Keratinocyte (primary cell): ENCODE measurements around the gene SUPT20HL2. TPM values are rescaled to one million over a fixed set of nuclear protein-coding genes. Genes with fewer than 3 reads are reported as not detected.

Experiments
- DNase-seq: peaks from one replicate; pipeline ENCODE4 v3.0.0-alpha.2; 2011; ENCODE audit warnings: low read depth, missing footprints, low spot score
- FAIRE-seq: peaks from 2 replicates; lab custom pipeline; 2011; peaks lifted over from hg19 to GRCh38; lab: Jason Lieb, UNC
- H2AFZ ChIP-seq: 2 replicates; pipeline ENCODE4 v1.6.0; 2012; ENCODE audit warnings: low read length, control low read depth, inconsistent platforms; ENCODE audit not compliant: control insufficient read depth
- H3K27ac ChIP-seq: 2 replicates; pipeline ENCODE4 v1.5.1; 2011; ENCODE audit warnings: low read length; ENCODE audit not compliant: control insufficient read depth, insufficient read depth
- H3K27me3 ChIP-seq: 3 replicates; pipeline ENCODE4 v1.6.0; 2011; ENCODE audit warnings: low read length; ENCODE audit not compliant: control insufficient read depth, insufficient read depth; ENCODE audit errors: extremely low read depth
- H3K36me3 ChIP-seq, 2 experiments: 2 replicates in 1 of 2; 3 replicates in 1 of 2; pipeline ENCODE4 v1.5.1; 2011; ENCODE audit warnings: low read length in 2 of 2, mild to moderate bottlenecking in 1 of 2; ENCODE audit not compliant: control insufficient read depth in 2 of 2, insufficient read depth in 2 of 2; ENCODE audit errors: extremely low read depth in 1 of 2
- H3K4me1 ChIP-seq: 3 replicates; pipeline ENCODE4 v1.5.1; 2011; ENCODE audit warnings: low read length; ENCODE audit not compliant: control insufficient read depth, insufficient read depth; ENCODE audit errors: extremely low read depth
- H3K4me2 ChIP-seq: 3 replicates; pipeline ENCODE4 v1.6.0; 2011; ENCODE audit warnings: low read depth, low read length; ENCODE audit not compliant: control insufficient read depth, insufficient read depth; ENCODE audit errors: extremely low read depth
- H3K4me3 ChIP-seq, 3 experiments: fragments of 200-600 bp in 1 of 3; sonication (generic) in 1 of 3; 2 replicates in 2 of 3; 3 replicates in 1 of 3; pipeline ENCODE4 v1.5.1; 2011 to 2016; ENCODE audit warnings: low read length in 3 of 3, mild to moderate bottlenecking in 3 of 3, control low read depth in 2 of 3, inconsistent platforms in 1 of 3, low read depth in 1 of 3, mixed read lengths in 1 of 3, mixed run types in 1 of 3, moderate library complexity in 1 of 3; ENCODE audit not compliant: control insufficient read depth in 2 of 3, insufficient read depth in 2 of 3; ENCODE audit errors: extremely low read depth in 1 of 3
- H3K79me2 ChIP-seq: 2 replicates; pipeline ENCODE4 v1.6.0; 2012; ENCODE audit warnings: low read length; ENCODE audit not compliant: control insufficient read depth, insufficient read depth
- H3K9ac ChIP-seq: 3 replicates; pipeline ENCODE4 v1.6.0; 2011; ENCODE audit warnings: low read length; ENCODE audit not compliant: control insufficient read depth, insufficient read depth; ENCODE audit errors: extremely low read depth
- H3K9me1 ChIP-seq: 3 replicates; pipeline ENCODE4 v1.6.0; 2011; ENCODE audit warnings: low read length; ENCODE audit not compliant: control insufficient read depth, insufficient read depth; ENCODE audit errors: extremely low read depth
- H3K9me3 ChIP-seq: 2 replicates; pipeline ENCODE4 v1.5.1; 2012; ENCODE audit warnings: low read depth, low read length; ENCODE audit not compliant: control insufficient read depth
- H4K20me1 ChIP-seq: 3 replicates; pipeline ENCODE4 v1.6.0; 2011; ENCODE audit warnings: low read length; ENCODE audit not compliant: control insufficient read depth, insufficient read depth; ENCODE audit errors: extremely low read depth
- EZH2 ChIP-seq: IDR thresholded peaks from one replicate; pipeline ENCODE4 v1.6.1; 2012; ENCODE audit warnings: inconsistent platforms, mild to moderate bottlenecking, low read length, moderate library complexity
- dilution Hi-C: fragments of 300-500 bp; cut with MboI; formaldehyde crosslinking; loops from one replicate; pipeline ENCODE4 v1.7.0; 2020; ENCODE audit warnings: low sequenced_read_pairs; ENCODE audit not compliant: extremely low pct_ligation_motif_present
- polyA plus RNA-seq, 5 experiments: library from polyadenylated mRNA; depleted of rRNA in 3 of 5; stranded (reverse) in 3 of 5; stranded (forward) in 1 of 5; unstranded in 1 of 5; fragments of >200 nt; gene quantifications; 1 replicate in 1 of 5; 2 replicates in 3 of 5; 3 replicates in 1 of 5; pipeline versions ENCODE4 v1.2.1 to v1.2.3, GENCODE V29; 2011 to 2012; ENCODE audit warnings: missing spikeins in 2 of 5, low read depth in 1 of 5, low replicate concordance in 1 of 5
- TF ChIP-seq, protein P1 (sequence below), 3 experiments: IDR thresholded peaks in 1 of 3; conservative IDR thresholded peaks in 1 of 3; optimal IDR thresholded peaks in 1 of 3; 2 replicates in 2 of 3; 3 replicates in 1 of 3; pipeline versions ENCODE3 to v1.5.1; 2011; ENCODE audit warnings: low read length in 3 of 3, mild to moderate bottlenecking in 3 of 3, moderate library complexity in 2 of 3, control low read depth in 1 of 3, inconsistent platforms in 1 of 3; ENCODE audit not compliant: insufficient read depth in 2 of 3; ENCODE audit errors: extremely low read depth in 1 of 3

Gene SUPT20HL2
- polyA plus RNA-seq, 1 donor (not counting 4 experiments of a cell fraction or from before 2014, with no cell fraction given): not detected

DNA sequence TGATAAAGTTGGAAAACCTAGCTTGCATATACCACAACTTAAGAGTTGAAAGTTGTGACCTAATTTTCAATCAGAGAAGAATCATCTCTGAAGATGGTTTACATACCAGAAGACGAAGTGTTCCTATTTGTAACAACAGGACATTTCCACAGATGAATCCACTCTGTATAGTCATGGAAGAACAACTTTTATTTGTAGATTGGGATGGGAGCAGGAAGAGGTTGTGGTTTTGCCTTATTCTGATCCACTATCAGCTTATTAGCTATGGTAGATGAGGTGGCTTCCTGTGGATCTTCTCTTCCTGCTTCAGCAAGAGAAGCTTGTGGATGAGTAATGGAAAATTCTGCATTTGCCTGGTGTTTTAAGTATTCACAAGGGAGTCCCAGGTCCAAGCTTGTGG lies 27.9 kb upstream of the SUPT20HL2 start:
- Histone ChIP-seq H3K36me3 (no peaks in the 10 kb centered on the region), H3K27ac (no peak overlapping the region), H3K79me2 (no peaks in the 10 kb centered on the region), H4K20me1 (no peaks in the 10 kb centered on the region), H3K4me3 (no peak overlapping the region), H3K4me2 (no peak overlapping the region), H3K9me3 (no peaks in the 10 kb centered on the region), H3K4me1 (no peaks in the 10 kb centered on the region), H3K9ac (no peak overlapping the region), H3K27me3 (no peaks in the 10 kb centered on the region), H2AFZ (no peak overlapping the region), H3K9me1 (no peaks in the 10 kb centered on the region)
- DNase-seq: no peak
- FAIRE-seq: peak; percentile 49
- dilution Hi-C loops: no loop called here
- TF ChIP-seq, protein P1, sequence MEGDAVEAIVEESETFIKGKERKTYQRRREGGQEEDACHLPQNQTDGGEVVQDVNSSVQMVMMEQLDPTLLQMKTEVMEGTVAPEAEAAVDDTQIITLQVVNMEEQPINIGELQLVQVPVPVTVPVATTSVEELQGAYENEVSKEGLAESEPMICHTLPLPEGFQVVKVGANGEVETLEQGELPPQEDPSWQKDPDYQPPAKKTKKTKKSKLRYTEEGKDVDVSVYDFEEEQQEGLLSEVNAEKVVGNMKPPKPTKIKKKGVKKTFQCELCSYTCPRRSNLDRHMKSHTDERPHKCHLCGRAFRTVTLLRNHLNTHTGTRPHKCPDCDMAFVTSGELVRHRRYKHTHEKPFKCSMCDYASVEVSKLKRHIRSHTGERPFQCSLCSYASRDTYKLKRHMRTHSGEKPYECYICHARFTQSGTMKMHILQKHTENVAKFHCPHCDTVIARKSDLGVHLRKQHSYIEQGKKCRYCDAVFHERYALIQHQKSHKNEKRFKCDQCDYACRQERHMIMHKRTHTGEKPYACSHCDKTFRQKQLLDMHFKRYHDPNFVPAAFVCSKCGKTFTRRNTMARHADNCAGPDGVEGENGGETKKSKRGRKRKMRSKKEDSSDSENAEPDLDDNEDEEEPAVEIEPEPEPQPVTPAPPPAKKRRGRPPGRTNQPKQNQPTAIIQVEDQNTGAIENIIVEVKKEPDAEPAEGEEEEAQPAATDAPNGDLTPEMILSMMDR (optimal IDR thresholded peaks at IDR 0.05 in 1 of 3, IDR thresholded peaks at IDR 0.05 in 1 of 3, conservative IDR thresholded peaks at IDR 0.05 in 1 of 3; ENCODE audit: extremely low read depth in 1 of 3, insufficient read depth in 2 of 3, low read length in 3 of 3): no peak
- no peak for TF ChIP-seq EZH2

DNA sequence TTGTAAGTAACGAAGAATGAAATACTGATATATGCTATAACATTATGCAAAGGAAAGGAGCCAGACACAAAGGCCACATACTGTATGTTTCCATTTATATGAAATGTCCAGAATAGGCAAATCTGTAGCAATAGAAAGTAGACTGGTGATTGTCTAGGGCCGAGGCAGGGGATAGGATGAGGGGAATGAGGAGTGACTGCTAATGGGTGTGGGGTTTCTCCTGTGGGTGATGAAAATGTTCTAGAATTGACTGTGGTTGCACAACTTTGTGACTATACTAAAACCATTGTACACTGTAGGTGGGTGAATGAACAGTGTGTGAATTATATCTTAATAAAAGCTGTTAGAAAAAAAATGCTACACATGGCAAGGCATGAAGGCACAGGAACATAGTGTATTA lies 26.6 kb upstream of the SUPT20HL2 start:
- Histone ChIP-seq H3K79me2 (no peaks in the 10 kb centered on the region), H2AFZ (no peak overlapping the region), H3K4me3 (no peak overlapping the region), H3K9me1 (no peaks in the 10 kb centered on the region), H4K20me1 (no peaks in the 10 kb centered on the region), H3K4me1 (no peaks in the 10 kb centered on the region), H3K9ac (no peak overlapping the region), H3K27me3 (no peaks in the 10 kb centered on the region), H3K4me2 (no peak overlapping the region), H3K9me3 (no peaks in the 10 kb centered on the region), H3K36me3 (no peaks in the 10 kb centered on the region), H3K27ac (no peak overlapping the region)
- dilution Hi-C loops: no loop called here
- DNase-seq (no peak), FAIRE-seq (no peak)
- TF ChIP-seq EZH2: no peak
- TF ChIP-seq, protein P1 (optimal IDR thresholded peaks at IDR 0.05 in 1 of 3, IDR thresholded peaks at IDR 0.05 in 1 of 3, conservative IDR thresholded peaks at IDR 0.05 in 1 of 3; ENCODE audit: extremely low read depth in 1 of 3, insufficient read depth in 2 of 3, low read length in 3 of 3): no peak
